GM18870 (cell line): ENCODE measurements around the gene KCNAB1.
"Not testable (repeated sequence)": the region's sequence is repeated elsewhere in the genome, so short reads cannot be mapped to it uniquely, and the experiment has no call there.

Experiments
- ATAC-seq: cut with Tn5 transposase; IDR thresholded peaks from one replicate; pipeline ENCODE4 v1.9.1; 2021; ENCODE audit warnings: moderate library complexity; ENCODE audit not compliant: unreplicated experiment

The KCNAB1 gene

DNA sequence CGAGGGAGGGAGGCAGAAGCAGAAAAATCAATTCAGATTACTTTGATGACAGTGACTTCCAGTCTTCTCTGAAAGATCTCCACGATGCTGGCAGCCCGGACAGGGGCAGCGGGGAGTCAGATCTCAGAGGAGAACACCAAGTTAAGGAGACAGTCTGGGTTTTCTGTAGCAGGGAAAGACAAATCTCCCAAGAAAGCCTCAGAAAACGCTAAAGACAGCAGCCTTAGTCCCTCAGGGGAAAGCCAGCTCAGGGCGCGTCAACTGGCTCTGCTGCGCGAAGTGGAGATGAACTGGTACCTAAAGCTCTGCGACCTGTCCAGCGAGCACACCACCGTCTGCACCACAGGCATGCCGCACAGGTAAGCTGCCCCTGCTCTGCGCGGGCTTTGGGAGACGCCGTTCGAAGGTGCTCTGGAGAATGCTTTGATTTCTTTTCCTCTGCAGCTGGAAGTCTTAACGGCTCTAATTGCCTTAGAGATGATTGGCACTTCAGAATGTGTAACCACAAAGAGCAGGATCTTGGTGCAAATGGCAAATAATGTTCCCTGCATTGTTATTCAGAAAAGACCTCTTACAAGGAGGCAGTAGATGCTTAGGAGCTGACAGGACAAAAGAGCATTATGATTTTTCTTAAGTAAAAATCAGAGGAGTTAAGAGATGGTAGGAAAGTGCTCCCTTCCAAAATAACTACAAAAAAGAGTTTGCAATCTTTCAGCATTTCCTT is at the start of gene KCNAB1:
Gene KCNAB1 (plus strand): TSS at position 51 of the 724 bp plus-strand sequence.
- ATAC-seq = no peak

GRCh38 chr3:156071031-156071430 is 49.3 kb upstream of the KCNAB1 start:
- no peak for ATAC-seq

DNA sequence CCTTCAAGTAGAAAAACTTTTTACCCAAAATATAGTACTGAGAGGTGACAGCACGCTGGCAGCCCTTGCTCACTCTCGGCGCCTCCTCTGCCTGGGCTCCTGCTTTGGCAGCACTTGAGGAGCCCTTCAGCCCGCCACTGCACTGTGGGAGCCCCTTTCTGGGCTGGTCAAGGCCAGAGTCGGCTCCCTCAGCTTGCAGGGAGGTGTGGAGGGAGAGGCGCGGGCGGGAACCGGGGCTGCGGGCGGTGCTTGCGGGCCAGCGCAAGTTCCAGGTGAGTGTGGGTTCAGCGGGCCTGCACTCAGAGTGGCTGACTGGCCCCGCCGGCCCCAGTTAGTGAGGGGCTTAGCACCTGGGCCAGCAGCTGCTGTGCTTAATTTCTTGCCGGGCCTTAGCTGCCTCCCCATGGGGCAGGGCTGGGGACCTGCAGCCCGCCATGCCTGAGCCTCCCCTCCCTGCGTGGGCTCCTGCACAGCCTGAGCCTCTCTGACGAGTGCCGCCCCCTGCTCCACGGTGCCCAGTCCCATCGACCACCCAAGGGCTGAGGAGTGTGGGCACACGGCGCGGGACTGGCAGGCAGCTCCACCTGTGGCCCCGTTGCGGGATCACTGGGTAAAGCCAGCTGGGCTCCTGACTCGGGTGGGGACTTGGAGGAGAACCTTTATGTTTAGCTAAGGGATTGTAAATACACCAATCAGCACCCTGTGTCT is 47.3 kb upstream of the KCNAB1 start:
- ATAC-seq = not testable (repeated sequence)

DNA sequence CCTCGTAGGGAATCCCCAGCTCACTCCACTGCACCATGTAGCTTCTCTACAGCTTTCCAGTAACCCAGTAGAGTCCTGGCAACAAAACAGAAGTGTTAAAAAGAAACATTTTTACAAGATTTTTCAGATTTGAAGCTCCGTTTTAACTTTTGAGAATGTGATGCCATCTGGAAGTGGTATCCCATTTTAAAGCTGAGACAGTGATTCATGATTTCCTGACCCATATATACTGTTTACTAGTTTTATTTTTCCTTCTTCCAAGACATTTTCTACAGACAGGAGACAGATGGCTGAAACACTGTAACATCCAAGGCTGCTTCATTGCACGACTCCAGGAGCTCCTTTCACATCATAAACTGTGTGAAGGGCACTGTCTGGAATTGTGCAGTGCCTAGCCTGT is 30.3 kb upstream of the KCNAB1 start:
- ATAC-seq = no peak

DNA sequence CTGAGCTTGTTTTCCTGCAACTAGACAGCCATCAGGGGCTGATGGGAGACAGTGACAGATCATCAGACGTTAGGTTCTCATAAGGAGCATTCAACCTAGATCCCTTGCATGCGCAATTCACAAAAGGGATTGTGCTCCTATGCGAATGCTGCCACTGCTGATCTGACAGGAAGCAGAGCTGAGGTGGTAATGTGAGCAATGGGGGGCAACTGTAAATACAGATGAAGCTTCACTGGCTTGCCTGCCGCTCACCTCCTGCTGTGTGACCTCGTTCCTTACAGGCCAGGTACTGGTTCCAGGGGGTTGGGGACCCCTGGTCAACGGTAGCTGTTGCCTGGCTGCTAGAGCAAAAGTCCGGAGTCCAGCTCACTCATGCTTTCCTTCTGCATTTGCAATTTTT is 26.4 kb upstream of the KCNAB1 start:
- no peak for ATAC-seq

- no peak for ATAC-seq
Observed at GRCh38 chr3:156094391-156094790, 26.0 kb upstream of the KCNAB1 start.

DNA sequence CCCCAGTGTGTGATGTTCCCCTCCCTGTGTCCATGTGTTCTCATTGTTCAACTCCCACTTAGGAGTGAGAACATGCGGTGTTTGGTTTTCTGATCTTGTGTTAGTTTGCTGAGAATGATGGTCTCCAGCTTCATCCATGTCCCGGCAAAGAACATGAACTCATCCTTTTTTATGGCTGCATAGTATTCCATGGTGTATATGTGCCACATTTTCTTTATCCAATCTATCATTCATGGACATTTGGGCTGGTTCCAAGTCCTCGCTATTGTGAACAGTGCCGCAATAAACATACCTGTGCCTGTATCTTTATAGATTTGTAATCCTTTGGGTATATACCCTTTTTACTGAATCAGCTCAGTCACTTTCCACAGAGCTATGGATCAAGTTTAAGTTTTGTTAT is 24.7 kb upstream of the KCNAB1 start:
- ATAC-seq = not testable (repeated sequence)

DNA sequence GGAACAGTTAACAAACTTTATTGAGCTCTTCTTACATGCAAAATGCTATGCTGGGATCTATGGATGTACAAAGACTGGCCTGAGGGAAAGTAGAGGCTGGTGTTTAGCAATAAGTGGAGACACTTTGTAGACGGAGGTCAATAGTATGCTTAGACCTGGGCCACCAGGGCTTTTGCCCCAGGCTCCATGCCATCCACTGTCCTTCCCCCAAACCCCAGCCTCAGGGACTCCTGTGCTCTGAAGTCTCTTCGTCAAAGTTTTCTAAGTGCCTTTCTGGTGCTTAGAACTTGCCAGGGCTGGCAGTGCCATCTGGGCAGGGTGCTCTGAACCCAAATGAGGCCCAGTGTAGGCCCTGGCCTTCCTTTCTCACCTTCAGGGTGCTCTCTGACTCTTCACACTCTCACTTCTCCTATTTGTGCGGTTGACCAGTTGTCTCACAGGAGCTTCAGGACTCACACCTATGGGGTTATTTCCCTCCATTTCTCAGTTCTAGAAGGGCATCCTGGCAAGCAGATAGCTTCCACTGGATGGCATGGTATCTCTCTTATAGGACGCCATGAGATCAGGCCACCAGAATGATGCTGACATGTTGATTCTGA is 21.8 kb upstream of the KCNAB1 start:
- ATAC-seq = no peak

DNA sequence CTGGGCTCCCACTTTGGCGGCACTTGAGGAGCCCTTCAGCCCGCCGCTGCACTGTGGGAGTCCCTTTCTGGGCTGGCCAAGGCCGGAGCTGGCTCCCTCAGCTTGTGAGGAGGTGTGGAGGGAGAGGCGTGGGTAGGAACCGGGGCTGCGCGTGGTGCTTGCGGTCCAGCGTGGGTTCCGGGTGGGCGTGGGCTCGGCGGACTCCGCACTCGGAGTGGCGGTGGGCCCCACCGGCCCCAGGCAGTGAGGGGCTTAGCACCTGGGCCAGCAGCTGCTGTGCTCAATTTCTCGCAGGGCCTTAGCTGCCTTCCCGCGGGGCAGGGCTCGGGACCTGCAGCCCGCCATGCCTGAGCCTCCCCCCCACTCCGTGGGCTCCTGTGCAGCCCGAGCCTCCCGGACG is 21.0 kb upstream of the KCNAB1 start:
- not testable (repeated sequence) for ATAC-seq

- not testable (repeated sequence) for ATAC-seq
Observed at GRCh38 chr3:156099984-156100383, 20.4 kb upstream of the KCNAB1 start.

DNA sequence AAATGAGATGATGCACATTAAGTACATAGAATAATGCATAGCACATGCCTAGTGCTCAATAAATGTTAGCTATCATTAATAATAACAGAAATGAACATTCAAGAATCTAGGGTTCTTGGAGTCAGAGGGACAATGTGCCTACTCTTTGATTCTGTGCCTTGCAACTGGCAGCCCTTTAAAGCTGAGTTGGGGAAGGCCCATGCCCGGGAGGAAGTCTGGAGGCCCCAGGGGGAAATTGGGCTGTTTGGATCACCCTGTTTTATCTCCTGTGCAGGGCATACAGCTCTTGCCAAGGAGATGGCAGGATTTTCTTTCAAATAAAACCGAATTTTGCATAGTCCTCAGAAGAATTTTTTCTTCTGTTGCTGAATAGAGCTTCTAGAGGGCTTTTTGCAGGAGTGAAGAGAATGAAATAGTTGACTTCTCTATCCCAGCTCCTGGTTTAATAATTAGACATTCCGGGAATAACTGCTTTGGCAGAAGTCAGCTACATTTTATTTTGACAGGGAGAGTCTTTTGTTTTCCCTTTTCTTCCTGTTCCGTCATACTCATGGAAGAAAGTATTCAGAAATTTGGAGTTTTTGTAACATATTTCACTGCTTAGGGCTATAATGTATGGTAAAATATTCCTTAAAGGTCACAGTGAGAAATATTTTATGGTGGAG is 18.0 kb upstream of the KCNAB1 start:
- ATAC-seq = no peak

- no peak for ATAC-seq
Observed at GRCh38 chr3:156106721-156107373, 13.5 kb upstream of the KCNAB1 start.

DNA sequence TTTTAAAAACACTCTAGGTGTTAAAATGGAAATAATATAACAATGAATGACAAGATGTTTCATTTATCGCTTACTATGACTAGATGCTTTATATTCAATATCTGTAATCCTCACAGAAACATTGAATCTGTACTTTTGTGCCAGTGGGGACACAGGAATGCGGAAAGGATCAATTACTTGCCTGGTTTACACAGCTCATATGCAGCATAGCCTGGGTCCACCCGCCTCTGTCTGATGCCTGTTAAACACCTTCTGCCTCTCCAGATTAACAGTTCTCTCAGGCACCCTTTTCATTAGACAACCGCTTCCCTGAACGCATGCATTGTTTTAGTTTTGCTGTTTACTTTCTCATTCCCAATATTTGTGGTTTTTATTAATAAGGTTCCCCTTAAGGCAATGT is 12.9 kb upstream of the KCNAB1 start:
- no peak for ATAC-seq

GRCh38 chr3:156108616-156109015 is 11.8 kb upstream of the KCNAB1 start:
- no peak for ATAC-seq

- no peak for ATAC-seq
Observed at GRCh38 chr3:156109989-156110388, 10.4 kb upstream of the KCNAB1 start.

- ATAC-seq = no peak
Observed at GRCh38 chr3:156126467-156126866, 6.1 kb downstream of the KCNAB1 start.

- ATAC-seq = no peak
Observed at GRCh38 chr3:156131241-156131640, 10.9 kb downstream of the KCNAB1 start.

DNA sequence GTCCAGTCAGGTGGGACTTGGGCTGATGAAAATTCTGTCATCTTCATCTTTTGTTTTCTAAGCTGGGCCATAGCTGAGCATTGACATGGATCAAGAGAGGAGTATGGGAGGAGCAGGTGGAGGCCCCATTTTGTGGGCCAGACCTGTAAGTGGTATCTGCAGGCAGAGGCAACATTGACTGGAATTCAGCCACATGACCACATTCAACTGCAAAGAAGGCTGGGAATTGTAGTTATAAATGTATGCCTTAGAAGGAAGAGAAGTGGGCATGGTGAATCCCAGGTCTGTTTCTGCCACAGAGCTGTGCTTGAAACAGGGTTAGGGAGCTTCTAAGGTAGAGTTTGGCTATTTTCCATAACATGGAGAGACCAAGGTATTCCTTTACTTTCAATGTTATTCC is 11.4 kb downstream of the KCNAB1 start:
- no peak for ATAC-seq

DNA sequence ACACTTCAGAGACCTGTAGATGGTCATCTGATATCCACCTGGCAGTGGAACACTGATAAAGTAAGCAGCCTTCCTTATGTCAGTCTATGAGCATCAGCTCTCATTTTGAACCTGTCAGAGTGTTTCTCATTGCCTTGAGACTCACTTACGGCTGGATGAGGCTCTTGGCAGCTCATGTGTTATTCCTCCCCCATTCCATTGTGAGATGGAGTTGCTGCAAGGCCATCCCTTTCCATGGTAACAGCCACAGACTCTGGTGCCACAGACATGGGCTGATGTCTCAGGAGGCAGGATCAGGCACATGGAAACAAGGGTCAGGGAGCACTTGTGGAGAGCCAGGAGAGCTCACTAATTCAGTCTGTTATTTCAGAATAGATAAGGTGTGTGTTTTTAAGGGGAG is 11.9 kb downstream of the KCNAB1 start:
- ATAC-seq = no peak

DNA sequence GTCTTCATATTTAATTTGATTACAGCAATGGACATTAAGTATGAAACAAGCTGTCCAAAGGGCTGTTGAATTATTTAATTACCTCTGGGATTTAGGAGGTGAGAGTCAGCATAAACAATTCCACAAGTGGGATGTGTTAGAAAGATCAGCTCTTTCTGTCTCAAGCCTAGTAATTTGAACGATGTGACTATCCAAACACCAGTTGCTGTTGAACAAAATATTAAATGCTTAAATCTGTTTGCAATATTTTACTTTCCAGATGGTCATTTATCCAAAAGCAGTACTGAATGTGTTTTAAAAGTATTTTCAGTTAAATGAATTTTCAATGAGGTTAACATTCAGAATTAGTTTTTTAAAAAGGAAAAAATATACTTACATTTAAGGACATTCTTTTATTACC is 12.7 kb downstream of the KCNAB1 start:
- ATAC-seq = no peak
